HepG2 (cell line): ENCODE data around the gene LRP1-AS. TPM values are rescaled to one million over a fixed set of nuclear protein-coding genes. Genes with fewer than 3 reads are reported as not detected.

Experiments used
- BCL6 ChIP-seq: IDR thresholded peaks from 2 replicates; pipeline ENCODE4 v1.6.1; 2016; ENCODE audit warnings: missing genetic modification reagents, missing compliant biosample characterization
- DPF2 ChIP-seq: sonication (generic); formaldehyde crosslinking; IDR thresholded peaks from 2 replicates; pipeline ENCODE4 v1.4.0; 2020; ENCODE audit warnings: mild to moderate bottlenecking, low read depth, missing genetic modification reagents, borderline replicate concordance
- FOXO1 ChIP-seq: sonication (generic); formaldehyde crosslinking; IDR thresholded peaks from 2 replicates; pipeline ENCODE4 v1.4.0; 2020; ENCODE audit warnings: missing genetic modification reagents
- HDAC1 ChIP-seq: sonication (generic); formaldehyde crosslinking; IDR thresholded peaks from 2 replicates; pipeline ENCODE4 v1.5.1; 2020; ENCODE audit warnings: mild to moderate bottlenecking, missing genetic modification reagents
- HDAC2 ChIP-seq: sonication (generic); formaldehyde crosslinking; IDR thresholded peaks from 2 replicates; pipeline ENCODE4 v1.4.0; 2020; ENCODE audit warnings: missing genetic modification reagents
- HIVEP1 ChIP-seq: sonication (generic); formaldehyde crosslinking; IDR thresholded peaks from 2 replicates; pipeline ENCODE4 v1.4.0; 2020; ENCODE audit warnings: mild to moderate bottlenecking, missing genetic modification reagents
- HNF4A ChIP-seq: sonication (generic); formaldehyde crosslinking; IDR thresholded peaks from 2 replicates; pipeline ENCODE4 v1.4.0; 2020; ENCODE audit warnings: missing genetic modification reagents
- IRX3 ChIP-seq: sonication (generic); formaldehyde crosslinking; IDR thresholded peaks from 2 replicates; pipeline ENCODE4 v1.8.1; 2023; ENCODE audit warnings: mild to moderate bottlenecking, low read depth, missing genetic modification reagents, borderline replicate concordance
- PAF1 ChIP-seq: IDR thresholded peaks from 2 replicates; pipeline ENCODE4 v1.6.1; 2016; ENCODE audit warnings: missing genetic modification reagents, missing compliant biosample characterization
- PHF20 ChIP-seq: sonication (generic); formaldehyde crosslinking; IDR thresholded peaks from 2 replicates; pipeline ENCODE4 v1.5.0; 2020; ENCODE audit warnings: mild to moderate bottlenecking, missing genetic modification reagents
- RAD21 ChIP-seq: fragments of 450-650 bp; formaldehyde crosslinking; IDR thresholded peaks from 2 replicates; pipeline ENCODE4 v1.5.0; 2020; ENCODE audit warnings: mild to moderate bottlenecking
- SAFB2 ChIP-seq: sonication (generic); formaldehyde crosslinking; IDR thresholded peaks from 2 replicates; pipeline ENCODE4 v1.5.1; 2020; ENCODE audit warnings: missing genetic modification reagents, low read depth, mild to moderate bottlenecking, borderline replicate concordance
- SALL1 ChIP-seq: sonication (generic); formaldehyde crosslinking; IDR thresholded peaks from 2 replicates; pipeline ENCODE4 v1.8.0; 2022; ENCODE audit warnings: mild to moderate bottlenecking, missing genetic modification reagents
- SMAD3 ChIP-seq: sonication (generic); formaldehyde crosslinking; IDR thresholded peaks from 2 replicates; pipeline ENCODE4 v1.4.0; 2020; ENCODE audit warnings: missing genetic modification reagents
- SMARCE1 ChIP-seq: fragments of 450-650 bp; IDR thresholded peaks from 2 replicates; pipeline ENCODE4 v1.6.1; 2017; ENCODE audit warnings: borderline replicate concordance
- STAG1 ChIP-seq: sonication (generic); formaldehyde crosslinking; IDR thresholded peaks from 2 replicates; pipeline ENCODE4 v1.4.0; 2020; ENCODE audit warnings: missing genetic modification reagents
- THRA ChIP-seq: sonication (generic); formaldehyde crosslinking; IDR thresholded peaks from 2 replicates; pipeline ENCODE4 v1.4.0; 2020; ENCODE audit warnings: missing genetic modification reagents, borderline replicate concordance
- ZBTB3 ChIP-seq: sonication (generic); formaldehyde crosslinking; IDR thresholded peaks from 2 replicates; pipeline ENCODE4 v1.4.0; 2020; ENCODE audit warnings: low read depth, mild to moderate bottlenecking, moderate library complexity, missing genetic modification reagents, borderline replicate concordance
- ZNF329 ChIP-seq: sonication (generic); formaldehyde crosslinking; IDR thresholded peaks from 2 replicates; pipeline ENCODE4 v1.9.0; 2021; ENCODE audit warnings: low read depth, mild to moderate bottlenecking, missing genetic modification reagents
- ZNF33A ChIP-seq: sonication (generic); formaldehyde crosslinking; IDR thresholded peaks from 2 replicates; pipeline ENCODE4 v1.5.1; 2020; ENCODE audit warnings: missing genetic modification reagents, mild to moderate bottlenecking, moderate library complexity, borderline replicate concordance
- ZNF770 ChIP-seq: sonication (generic); formaldehyde crosslinking; IDR thresholded peaks from 2 replicates; pipeline ENCODE4 v1.5.0; 2020; ENCODE audit warnings: mild to moderate bottlenecking, missing genetic modification reagents
- ZNF777 ChIP-seq: sonication (generic); formaldehyde crosslinking; IDR thresholded peaks from 2 replicates; pipeline ENCODE4 v1.4.0; 2020; ENCODE audit warnings: missing genetic modification reagents
- polyA plus RNA-seq, 8 experiments: library from polyadenylated mRNA; depleted of rRNA in 3 of 8; stranded (reverse) in 7 of 8; unstranded in 1 of 8; fragments of >200 nt; fragmentation: Illumina TruSeq in 4 of 8; extraction: Trizol in 4 of 8; gene quantifications; 2 replicates each; pipeline versions ENCODE4 v1.2.1 to v1.2.3, GENCODE V29; 2011 to 2016; ENCODE audit warnings: low read depth in 4 of 8, missing spikeins in 1 of 8, mixed read lengths in 1 of 8; ENCODE audit not compliant: insufficient read depth in 1 of 8
- total RNA-seq, 5 experiments: library from RNA; depleted of rRNA; stranded (reverse); fragments of >200 nt; fragmentation: Illumina TruSeq; extraction: Trizol; gene quantifications; 2 replicates each; pipeline ENCODE4 v1.2.3, GENCODE V29; 2016; ENCODE audit warnings: low read depth in 1 of 5
- TF ChIP-seq, protein P1 (sequence below): sonication (generic); formaldehyde crosslinking; IDR thresholded peaks from 2 replicates; pipeline ENCODE4 v1.4.0; 2020; ENCODE audit warnings: missing genetic modification reagents, borderline replicate concordance
- TF ChIP-seq, protein P2 (sequence below): sonication (generic); formaldehyde crosslinking; IDR thresholded peaks from 2 replicates; pipeline ENCODE4 v1.9.0; 2021; ENCODE audit warnings: missing genetic modification reagents, mild to moderate bottlenecking, borderline replicate concordance

The LRP1-AS gene
- total and polyA plus RNA-seq, 2 of the 13 experiments (the other 11 are each of a cell fraction or from before 2014, with no cell fraction given): 0.20 TPM; not detected in 1

DNA sequence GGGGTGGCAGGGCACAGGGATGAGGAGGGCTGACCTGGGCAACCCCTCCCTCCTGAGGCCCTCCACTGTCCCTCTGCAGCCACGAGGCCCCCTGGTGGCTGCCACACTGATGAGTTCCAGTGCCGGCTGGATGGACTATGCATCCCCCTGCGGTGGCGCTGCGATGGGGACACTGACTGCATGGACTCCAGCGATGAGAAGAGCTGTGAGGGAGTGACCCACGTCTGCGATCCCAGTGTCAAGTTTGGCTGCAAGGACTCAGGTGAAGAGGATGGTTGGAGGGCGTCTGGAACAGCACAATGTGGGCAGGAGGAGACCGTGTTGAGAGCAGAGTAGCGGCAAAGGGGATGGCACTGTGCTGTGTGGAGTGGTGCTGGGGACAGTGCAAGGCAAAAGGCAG, 25.7 kb upstream of the LRP1-AS start (continued):
- peak; percentile 47; the same call in 1 of the 2 replicates for TF ChIP-seq THRA (CRISPR knock-in tag)
- TF ChIP-seq SAFB2: no peak
- TF ChIP-seq HDAC2 (CRISPR knock-in tag): peak; percentile 58; the same call in 1 of the 2 replicates
- TF ChIP-seq STAG1: peak; percentile 87
- TF ChIP-seq, protein P1, sequence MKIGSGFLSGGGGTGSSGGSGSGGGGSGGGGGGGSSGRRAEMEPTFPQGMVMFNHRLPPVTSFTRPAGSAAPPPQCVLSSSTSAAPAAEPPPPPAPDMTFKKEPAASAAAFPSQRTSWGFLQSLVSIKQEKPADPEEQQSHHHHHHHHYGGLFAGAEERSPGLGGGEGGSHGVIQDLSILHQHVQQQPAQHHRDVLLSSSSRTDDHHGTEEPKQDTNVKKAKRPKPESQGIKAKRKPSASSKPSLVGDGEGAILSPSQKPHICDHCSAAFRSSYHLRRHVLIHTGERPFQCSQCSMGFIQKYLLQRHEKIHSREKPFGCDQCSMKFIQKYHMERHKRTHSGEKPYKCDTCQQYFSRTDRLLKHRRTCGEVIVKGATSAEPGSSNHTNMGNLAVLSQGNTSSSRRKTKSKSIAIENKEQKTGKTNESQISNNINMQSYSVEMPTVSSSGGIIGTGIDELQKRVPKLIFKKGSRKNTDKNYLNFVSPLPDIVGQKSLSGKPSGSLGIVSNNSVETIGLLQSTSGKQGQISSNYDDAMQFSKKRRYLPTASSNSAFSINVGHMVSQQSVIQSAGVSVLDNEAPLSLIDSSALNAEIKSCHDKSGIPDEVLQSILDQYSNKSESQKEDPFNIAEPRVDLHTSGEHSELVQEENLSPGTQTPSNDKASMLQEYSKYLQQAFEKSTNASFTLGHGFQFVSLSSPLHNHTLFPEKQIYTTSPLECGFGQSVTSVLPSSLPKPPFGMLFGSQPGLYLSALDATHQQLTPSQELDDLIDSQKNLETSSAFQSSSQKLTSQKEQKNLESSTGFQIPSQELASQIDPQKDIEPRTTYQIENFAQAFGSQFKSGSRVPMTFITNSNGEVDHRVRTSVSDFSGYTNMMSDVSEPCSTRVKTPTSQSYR: no peak
- TF ChIP-seq RAD21: peak; percentile 91
- no peak for TF ChIP-seq PHF20
- TF ChIP-seq ZNF329 (CRISPR knock-in tag): no peak
- no peak; the same call in 1 of the 2 replicates for TF ChIP-seq FOXO1
- TF ChIP-seq ZNF770 (CRISPR knock-in tag): no peak
- no peak for TF ChIP-seq BCL6 (CRISPR knock-in tag)
- TF ChIP-seq IRX3 (CRISPR knock-in tag): no peak
- no peak for TF ChIP-seq ZBTB3 (CRISPR knock-in tag)
- TF ChIP-seq SMARCE1: no peak
- TF ChIP-seq HNF4A (CRISPR knock-in tag): peak; percentile 24; the same call in 1 of the 2 replicates
- peak; percentile 37; the same call in 1 of the 2 replicates for TF ChIP-seq SALL1 (CRISPR knock-in tag)
- no peak for TF ChIP-seq HIVEP1 (CRISPR knock-in tag)
- TF ChIP-seq, protein P2, sequence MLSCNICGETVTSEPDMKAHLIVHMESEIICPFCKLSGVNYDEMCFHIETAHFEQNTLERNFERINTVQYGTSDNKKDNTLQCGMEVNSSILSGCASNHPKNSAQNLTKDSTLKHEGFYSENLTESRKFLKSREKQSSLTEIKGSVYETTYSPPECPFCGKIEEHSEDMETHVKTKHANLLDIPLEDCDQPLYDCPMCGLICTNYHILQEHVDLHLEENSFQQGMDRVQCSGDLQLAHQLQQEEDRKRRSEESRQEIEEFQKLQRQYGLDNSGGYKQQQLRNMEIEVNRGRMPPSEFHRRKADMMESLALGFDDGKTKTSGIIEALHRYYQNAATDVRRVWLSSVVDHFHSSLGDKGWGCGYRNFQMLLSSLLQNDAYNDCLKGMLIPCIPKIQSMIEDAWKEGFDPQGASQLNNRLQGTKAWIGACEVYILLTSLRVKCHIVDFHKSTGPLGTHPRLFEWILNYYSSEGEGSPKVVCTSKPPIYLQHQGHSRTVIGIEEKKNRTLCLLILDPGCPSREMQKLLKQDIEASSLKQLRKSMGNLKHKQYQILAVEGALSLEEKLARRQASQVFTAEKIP (CRISPR knock-in tag): no peak
- no peak for TF ChIP-seq ZNF33A
- no peak; the same call in 1 of the 2 replicates for TF ChIP-seq HDAC1 (CRISPR knock-in tag)
- TF ChIP-seq PAF1 (CRISPR knock-in tag): 0 out of 2 replicates have a peak, but pooled peaks have one; percentile 35
- no peak for TF ChIP-seq DPF2 (CRISPR knock-in tag)
- no peak for TF ChIP-seq SMAD3 (CRISPR knock-in tag)
- no peak for TF ChIP-seq ZNF777 (CRISPR knock-in tag)
